ENCODE results near the gene KLK1.
"Not testable (repeated sequence)": the region's sequence is repeated elsewhere in the genome, so short reads cannot be mapped to it uniquely, and the experiment has no call there.

KLK1 gene

GRCh38 chr19:50812474-50812873 is 11.1 kb downstream of the KLK1 start:
- no peak for DNase-seq

DNA sequence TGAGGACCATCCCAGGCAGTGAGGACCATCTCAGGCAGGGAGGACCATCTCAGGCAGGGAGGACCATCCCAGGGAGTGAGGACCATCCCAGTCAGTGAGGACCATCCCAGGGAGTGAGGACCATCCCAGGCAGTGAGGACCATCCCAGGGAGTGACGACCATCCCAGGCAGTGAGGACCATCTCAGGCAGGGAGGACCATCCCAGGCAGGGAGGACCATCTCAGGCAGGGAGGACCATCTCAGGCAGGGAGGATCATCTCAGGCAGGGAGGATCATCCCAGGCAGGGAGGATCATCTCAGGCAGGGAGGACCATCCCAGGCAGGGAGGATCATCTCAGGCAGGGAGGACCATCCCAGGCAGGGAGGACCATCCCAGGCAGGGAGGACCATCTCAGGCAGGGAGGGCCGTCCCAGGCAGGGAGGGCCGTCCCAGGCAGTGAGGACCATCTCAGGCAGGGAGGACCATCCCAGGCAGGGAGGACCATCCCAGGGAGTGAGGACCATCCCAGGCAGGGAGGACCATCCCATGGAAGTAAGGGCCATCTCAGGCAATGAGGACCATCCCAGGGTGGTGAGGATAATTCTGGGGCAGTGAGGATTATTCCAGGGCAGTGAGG is 11.9 kb downstream of the KLK1 start:
- DNase-seq: not testable (repeated sequence)

- DNase-seq: no peak
These were observed 14.7 kb downstream of the KLK1 start for GRCh38 chr19:50808856-50809255.

DNA sequence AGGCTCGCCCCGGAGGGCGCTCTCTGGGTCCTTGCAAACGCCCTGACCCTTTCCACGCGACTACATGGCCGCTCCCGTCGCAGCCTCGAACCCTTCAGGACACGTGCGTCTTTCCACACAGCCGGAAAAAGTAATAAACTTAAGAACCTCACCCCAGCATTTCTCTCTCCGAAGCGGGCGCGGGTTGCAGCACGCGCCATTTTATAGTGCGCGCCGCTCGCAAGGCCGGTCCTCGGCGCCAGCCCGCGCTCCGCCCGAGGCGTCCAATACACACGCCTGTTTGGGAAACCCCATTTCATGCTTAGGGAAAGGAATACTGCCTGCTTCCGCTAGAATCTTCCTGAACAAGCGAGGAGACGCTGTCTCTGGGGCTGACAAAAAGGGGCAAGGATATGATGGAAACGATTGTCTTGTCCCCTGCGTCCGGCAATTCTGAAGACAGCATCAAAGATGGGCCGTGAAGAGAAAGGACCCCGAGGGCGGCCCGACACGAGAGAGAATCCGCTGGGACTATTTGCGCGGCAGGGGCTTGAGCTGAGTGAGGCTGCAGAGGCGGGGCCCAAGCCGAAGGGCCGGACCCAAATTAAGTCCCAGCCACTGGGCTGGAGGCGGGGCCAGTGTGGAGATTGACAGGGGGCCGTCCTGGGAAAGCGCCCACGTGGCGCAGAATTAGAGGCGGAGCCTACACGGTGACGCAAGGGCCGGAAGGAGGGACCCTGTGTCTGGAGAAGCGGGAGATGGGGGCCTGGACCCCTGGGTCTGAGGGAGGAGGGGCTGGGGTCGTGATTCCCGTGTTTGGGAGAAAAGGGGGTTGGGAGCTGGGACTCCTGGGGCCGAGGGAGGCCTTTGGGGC is 18.9 kb downstream of the KLK1 start:
- DNase-seq: peak; percentile 90

GRCh38 chr19:50803633-50804419 is 19.8 kb downstream of the KLK1 start:
- DNase-seq: no peak

DNA sequence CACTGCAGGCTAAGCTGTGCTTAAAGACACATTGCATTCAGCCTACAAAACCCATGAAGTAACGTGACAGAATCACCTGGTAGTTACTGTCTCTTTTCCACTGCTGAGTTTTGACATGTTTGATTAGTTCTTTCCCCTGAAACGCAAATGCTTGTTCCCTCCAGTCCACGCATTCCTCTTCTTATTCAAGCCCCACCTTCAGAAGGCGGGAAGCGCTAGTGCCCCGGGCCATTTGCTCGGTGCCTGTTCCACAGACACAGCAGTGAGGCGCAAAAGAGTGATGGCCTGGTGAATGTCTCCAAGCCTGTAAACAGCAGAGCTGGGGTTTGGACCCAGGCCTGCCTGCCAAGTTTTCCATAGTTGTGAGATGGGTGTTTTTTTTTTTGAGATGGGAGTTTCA is 22.5 kb downstream of the KLK1 start:
- DNase-seq: no peak

- no peak for DNase-seq
These were observed 24.1 kb downstream of the KLK1 start for GRCh38 chr19:50799547-50799851.

DNA sequence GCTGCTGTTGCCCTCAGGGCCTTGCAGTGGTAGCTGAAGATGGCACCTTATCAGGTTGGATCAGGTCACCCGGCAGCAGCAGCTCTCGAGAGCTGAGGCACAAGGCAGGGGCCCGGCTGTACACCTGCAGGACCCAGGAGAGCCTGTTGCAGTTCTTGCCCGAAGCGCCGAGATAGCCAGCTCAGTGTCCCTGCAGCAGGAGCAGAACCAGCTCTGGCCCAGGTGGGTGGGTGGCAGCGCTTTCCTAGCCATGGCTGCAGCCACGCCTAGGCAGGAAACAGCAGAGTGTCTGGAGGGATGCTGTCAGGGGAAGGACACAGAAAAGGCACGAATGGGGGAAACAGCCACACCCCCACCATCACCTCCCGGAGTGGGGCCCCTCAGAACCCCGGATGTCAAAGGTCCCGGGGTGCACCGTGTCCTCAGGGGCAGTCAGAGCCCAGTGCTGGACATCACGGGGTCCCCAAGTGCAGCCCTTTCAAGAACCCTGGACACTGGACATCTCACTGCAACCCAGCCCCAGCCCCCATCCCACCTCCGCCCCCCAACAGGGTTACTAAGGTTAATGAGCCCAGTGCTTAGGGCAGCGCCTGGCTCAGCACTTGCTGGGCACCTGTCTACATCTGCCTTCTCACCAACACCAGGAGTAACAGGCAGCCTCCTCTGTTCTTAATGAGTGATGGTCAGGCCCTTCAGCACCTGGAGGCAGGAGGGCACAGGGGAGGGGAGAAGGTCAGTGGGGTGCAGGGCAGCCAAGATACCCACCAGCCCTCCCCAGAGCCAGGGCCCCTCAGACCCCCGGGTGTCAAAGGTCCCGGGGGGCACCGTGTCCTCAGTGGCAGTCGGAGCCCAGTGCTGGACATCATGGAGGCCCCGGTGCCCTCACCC is 24.7 kb downstream of the KLK1 start:
- no peak for DNase-seq

- no peak for DNase-seq
These were observed 25.6 kb downstream of the KLK1 start for GRCh38 chr19:50797781-50798658.

DNA sequence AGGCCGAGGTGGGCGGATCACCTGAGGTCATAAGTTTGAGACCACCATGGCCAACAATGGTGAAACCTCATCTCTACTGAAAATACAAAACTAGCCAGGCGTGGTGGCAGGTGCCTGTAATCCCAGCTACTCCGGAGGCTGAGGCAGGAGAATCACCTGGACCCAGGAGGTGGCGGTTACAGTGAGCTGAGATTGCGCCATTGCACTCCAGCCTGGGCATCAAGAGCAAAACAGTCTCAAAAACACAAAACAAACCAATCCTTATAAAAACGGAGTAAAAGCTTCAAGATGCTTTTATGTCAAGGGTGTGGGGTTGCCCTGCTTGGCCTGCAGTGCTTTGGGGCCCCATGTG is 26.2 kb downstream of the KLK1 start:
- DNase-seq: no peak

DNA sequence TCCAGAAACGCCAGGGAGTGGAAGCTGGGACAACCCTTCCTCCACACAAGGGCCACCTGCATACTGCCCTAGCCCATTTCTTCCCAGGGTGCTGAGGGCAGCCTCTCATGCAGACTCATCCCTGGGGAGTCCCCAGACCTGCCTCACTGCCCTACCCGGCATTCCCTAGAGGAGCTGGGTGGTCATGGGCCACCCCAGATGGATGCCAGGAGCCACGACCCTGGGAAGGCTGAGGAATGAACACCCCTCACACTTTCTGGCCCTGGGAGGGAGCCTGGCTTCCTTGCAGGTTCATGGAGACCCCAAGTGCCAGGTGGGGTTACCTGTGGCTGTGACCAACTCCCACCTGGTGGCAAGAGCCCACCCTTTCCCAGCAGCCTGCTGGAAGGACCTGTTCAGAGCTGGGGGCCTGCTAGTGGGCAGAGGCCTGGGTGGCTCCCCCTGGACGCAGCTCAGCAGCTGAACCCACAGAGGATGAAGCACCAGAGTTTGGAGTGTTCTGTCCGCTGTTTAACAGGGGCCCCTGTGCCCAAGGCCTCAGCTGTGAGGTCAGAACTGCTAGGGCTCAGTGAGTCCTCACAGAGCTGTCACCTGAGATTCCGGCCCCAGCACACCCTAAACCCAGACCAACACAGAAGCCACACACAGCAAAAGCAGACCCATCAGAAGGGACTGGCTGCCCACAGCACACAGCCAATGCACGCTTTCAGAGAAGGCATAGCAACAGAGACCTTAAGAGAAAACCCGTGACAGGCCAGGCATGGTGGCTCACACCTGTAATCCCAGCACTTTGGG is 26.8 kb downstream of the KLK1 start:
- no peak for DNase-seq

GRCh38 chr19:50796128-50796633 is 27.4 kb downstream of the KLK1 start:
- DNase-seq: no peak

- no peak for DNase-seq
These were observed 27.9 kb downstream of the KLK1 start for GRCh38 chr19:50795664-50796073.

- DNase-seq: no peak
These were observed 28.5 kb downstream of the KLK1 start for GRCh38 chr19:50794876-50795663.

- DNase-seq: no peak
These were observed 29.3 kb downstream of the KLK1 start for GRCh38 chr19:50794074-50794875.

GRCh38 chr19:50793558-50794065 is 30.0 kb downstream of the KLK1 start:
- DNase-seq: no peak

GRCh38 chr19:50792272-50793250 is 31.0 kb downstream of the KLK1 start:
- no peak for DNase-seq

All from NCI-H2029 treated with DMSO at 0.1 percent for 48 hours (cell line).